Activated gamma-delta T cell treated with Interleukin-2 at 50 U/mL for 16 hours (primary cell): ENCODE data around the gene PEX1.
"Not testable (repeated sequence)": the region's sequence is repeated elsewhere in the genome, so short reads cannot be mapped to it uniquely, and the experiment has no call there.

Source experiments
- DNase-seq: peaks from one replicate; pipeline ENCODE4 v3.0.0-alpha.2; 2020

PEX1 gene

GRCh38 chr7:92528188-92528957, at the start of gene PEX1, which contains the start of gene RBM48:
PEX1 (minus strand) TSS chr7:92528520; CDS start chr7:92528435, 85 bp downstream.
RBM48 (plus strand) TSS chr7:92528795; CDS start chr7:92528814, 19 bp downstream.
- DNase-seq, result peak; percentile 94

- DNase-seq, result no peak
Observed at GRCh38 chr7:92576296-92576695, 48.0 kb upstream of the PEX1 start.

- no peak for DNase-seq
Observed at GRCh38 chr7:92569137-92569536, 40.8 kb upstream of the PEX1 start.

GRCh38 chr7:92567460-92567859, 39.1 kb upstream of the PEX1 start:
- no peak for DNase-seq

GRCh38 chr7:92563345-92563744, 35.0 kb upstream of the PEX1 start:
- DNase-seq, result no peak

- no peak for DNase-seq
Observed at GRCh38 chr7:92560602-92561001, 32.3 kb upstream of the PEX1 start.

GRCh38 chr7:92557808-92558362, 29.6 kb upstream of the PEX1 start:
- DNase-seq, result no peak

GRCh38 chr7:92557249-92557648, 28.9 kb upstream of the PEX1 start:
- no peak for DNase-seq

- DNase-seq, result no peak
Observed at GRCh38 chr7:92550194-92550593, 21.9 kb upstream of the PEX1 start.

GRCh38 chr7:92547579-92547978, 19.3 kb upstream of the PEX1 start:
- DNase-seq, result no peak

- DNase-seq, result no peak
Observed at GRCh38 chr7:92546856-92547497, 18.7 kb upstream of the PEX1 start.

GRCh38 chr7:92545116-92545515, 16.8 kb upstream of the PEX1 start:
- DNase-seq, result not testable (repeated sequence)

GRCh38 chr7:92543542-92543941, 15.2 kb upstream of the PEX1 start:
- DNase-seq, result not testable (repeated sequence)

- DNase-seq, result no peak
Observed at GRCh38 chr7:92534572-92534971, 6.3 kb upstream of the PEX1 start.

GRCh38 chr7:92528958-92529264, 591 bp upstream of the PEX1 start:
- no peak for DNase-seq

GRCh38 chr7:92527300-92528187, 776 bp downstream of the PEX1 start:
- DNase-seq, result peak; percentile 35

GRCh38 chr7:92523110-92523509, 5.2 kb downstream of the PEX1 start:
- DNase-seq, result no peak

GRCh38 chr7:92520024-92520423, 8.3 kb downstream of the PEX1 start:
- no peak for DNase-seq

GRCh38 chr7:92517631-92518030, 10.7 kb downstream of the PEX1 start:
- no peak for DNase-seq

- DNase-seq, result no peak
Observed at GRCh38 chr7:92513167-92513902, 15.0 kb downstream of the PEX1 start.

GRCh38 chr7:92508946-92509345, 19.4 kb downstream of the PEX1 start:
- no peak for DNase-seq

- no peak for DNase-seq
Observed at GRCh38 chr7:92506363-92506762, 22.0 kb downstream of the PEX1 start.

- no peak for DNase-seq
Observed at GRCh38 chr7:92504563-92504962, 23.8 kb downstream of the PEX1 start.
